ENCODE data around the gene GIMAP1.
"Not testable (repeated sequence)": the region's sequence is repeated elsewhere in the genome, so short reads cannot be mapped to it uniquely, and the experiment has no call there.

DNA sequence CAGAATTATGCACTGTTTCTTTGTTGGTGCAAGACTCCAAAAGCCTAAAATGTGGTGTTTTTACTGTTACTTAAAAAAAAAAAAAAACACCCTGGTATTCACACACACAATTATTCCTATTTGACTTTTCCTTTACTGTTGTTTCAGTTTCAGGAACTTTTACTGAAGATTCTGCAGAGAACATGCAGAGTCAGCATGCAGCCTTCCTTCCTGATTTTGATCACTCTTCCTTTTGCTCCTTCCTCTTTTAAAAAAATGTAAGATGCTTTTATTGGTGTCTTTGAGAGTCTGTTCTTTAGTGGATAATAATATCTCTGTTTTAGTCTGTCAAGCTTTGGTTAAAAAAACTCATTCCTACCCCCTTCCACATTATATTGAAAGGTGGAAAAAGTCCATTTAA, 40.1 kb upstream of the GIMAP1 start:
- TF ChIP-seq, protein P1, sequence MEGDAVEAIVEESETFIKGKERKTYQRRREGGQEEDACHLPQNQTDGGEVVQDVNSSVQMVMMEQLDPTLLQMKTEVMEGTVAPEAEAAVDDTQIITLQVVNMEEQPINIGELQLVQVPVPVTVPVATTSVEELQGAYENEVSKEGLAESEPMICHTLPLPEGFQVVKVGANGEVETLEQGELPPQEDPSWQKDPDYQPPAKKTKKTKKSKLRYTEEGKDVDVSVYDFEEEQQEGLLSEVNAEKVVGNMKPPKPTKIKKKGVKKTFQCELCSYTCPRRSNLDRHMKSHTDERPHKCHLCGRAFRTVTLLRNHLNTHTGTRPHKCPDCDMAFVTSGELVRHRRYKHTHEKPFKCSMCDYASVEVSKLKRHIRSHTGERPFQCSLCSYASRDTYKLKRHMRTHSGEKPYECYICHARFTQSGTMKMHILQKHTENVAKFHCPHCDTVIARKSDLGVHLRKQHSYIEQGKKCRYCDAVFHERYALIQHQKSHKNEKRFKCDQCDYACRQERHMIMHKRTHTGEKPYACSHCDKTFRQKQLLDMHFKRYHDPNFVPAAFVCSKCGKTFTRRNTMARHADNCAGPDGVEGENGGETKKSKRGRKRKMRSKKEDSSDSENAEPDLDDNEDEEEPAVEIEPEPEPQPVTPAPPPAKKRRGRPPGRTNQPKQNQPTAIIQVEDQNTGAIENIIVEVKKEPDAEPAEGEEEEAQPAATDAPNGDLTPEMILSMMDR (IDR thresholded peaks at IDR 0.05) = not testable (repeated sequence)
- not testable (repeated sequence) for TF ChIP-seq EP300 (IDR thresholded peaks at IDR 0.05)

All from ovary (tissue), 3 donors.